ENCODE results near the gene TAS2R19.
A peak's percentile ranks its signal among the peaks of the same experiment; 100 is the strongest.
"Not testable (repeated sequence)": the region's sequence is repeated elsewhere in the genome, so short reads cannot be mapped to it uniquely, and the experiment has no call there.

The TAS2R19 gene

DNA sequence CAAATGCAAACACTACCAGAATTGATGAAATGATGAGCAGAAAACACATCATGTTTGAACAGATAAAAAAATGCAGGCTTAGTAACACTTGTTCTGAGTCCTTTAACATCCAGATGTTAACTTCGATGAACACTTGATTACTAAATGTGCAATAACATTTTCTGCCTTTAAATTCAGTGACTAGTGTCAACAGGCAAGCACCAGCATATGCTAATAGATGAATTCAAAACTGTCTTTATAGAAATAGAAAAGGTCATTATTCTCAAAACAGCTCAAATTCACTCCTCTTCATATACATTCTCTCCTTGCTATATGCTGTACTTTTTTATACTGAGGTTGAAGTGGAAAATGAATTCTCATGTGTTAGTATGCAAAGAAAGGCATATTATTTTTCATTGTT is at the start of gene TAS2R19:
TAS2R19 (minus strand) TSS at position 101 of the 400 bp plus-strand sequence; CDS start at position 52, 49 bp downstream.
- ATAC-seq: no peak

- ATAC-seq: no peak
These were observed 49.0 kb upstream of the TAS2R19 start for GRCh38 chr12:11071414-11071813.

GRCh38 chr12:11070999-11071398 is 48.6 kb upstream of the TAS2R19 start:
- ATAC-seq: no peak

- ATAC-seq: no peak
These were observed 47.5 kb upstream of the TAS2R19 start for GRCh38 chr12:11069854-11070365.

DNA sequence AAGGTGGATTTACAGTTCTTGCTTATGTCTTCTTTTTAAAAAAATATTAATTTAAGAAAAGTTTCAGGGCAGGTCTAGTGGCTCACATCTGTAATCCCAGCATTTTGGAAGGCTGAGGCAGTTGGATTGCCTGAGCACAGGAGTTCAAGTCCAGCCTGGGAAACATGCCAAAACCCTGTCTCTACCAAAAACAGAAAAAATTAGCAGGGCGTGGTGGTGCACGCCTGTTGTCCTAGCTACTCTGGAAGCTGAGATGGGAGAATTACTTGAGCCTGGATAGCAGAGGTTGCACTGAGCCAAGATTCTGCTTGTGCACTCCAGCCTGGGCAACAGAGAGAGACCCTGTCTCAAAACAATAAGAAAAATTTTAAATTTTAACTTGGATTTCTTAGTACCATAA is 45.1 kb upstream of the TAS2R19 start:
- no peak for ATAC-seq

DNA sequence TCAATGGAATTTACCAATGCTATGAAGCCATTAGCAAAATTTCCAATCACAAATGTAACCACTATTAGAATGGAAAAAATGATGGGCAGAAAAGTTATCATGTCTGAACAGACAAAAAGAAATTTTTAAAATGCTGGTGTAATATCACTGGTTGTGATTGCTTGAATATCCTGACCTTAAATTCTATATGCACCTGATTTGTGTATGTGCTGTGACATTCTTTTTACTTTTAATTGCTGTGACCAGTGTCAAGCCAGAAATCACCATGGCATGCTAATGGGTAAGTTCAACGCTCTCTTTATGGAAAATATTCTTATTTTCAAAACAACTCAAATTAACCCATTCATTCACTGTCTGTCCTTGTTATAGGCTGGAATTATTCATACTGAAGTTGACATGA is 39.8 kb upstream of the TAS2R19 start, which contains the start of gene TAS2R46:
TAS2R46 (minus strand) TSS at position 101 of the 400 bp plus-strand sequence; CDS start at position 101, 0 bp downstream.
- not testable (repeated sequence) for ATAC-seq

- ATAC-seq: peak; percentile 56 to 75
These were observed 37.4 kb upstream of the TAS2R19 start for GRCh38 chr12:11059784-11060183.

- ATAC-seq: no peak
These were observed 36.6 kb upstream of the TAS2R19 start for GRCh38 chr12:11059041-11059440.

GRCh38 chr12:11055306-11055705 is 32.9 kb upstream of the TAS2R19 start:
- no peak for ATAC-seq

GRCh38 chr12:11049806-11050531 is 27.5 kb upstream of the TAS2R19 start:
- ATAC-seq: not testable (repeated sequence)

- ATAC-seq: not testable (repeated sequence)
These were observed 18.9 kb upstream of the TAS2R19 start for GRCh38 chr12:11041366-11041765.

- ATAC-seq: no peak
These were observed 17.7 kb upstream of the TAS2R19 start for GRCh38 chr12:11040162-11040561.

- ATAC-seq: no peak
These were observed 16.8 kb upstream of the TAS2R19 start for GRCh38 chr12:11039171-11039570.

- peak; percentile 41 to 60 for ATAC-seq
These were observed 11.5 kb upstream of the TAS2R19 start for GRCh38 chr12:11033959-11034358.

DNA sequence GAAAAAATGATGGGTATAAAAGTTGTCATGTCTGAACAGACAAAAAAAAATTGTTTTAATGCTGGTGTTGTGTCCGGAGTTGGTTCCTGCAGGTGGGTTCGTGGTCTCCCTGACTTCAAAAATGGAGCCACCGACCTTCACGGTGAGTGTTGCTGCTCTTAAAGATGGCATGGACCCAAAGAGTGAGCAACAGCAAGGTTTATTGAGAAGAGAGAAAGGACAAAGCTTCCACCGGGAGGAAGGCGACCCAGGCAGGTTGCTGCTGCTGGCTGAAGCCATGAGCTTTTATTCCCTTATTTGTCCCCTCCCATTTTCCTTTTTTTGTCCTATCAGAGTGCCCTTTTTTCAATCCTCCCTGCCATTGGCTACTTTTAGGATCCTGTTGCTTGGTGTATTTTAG is 8.9 kb upstream of the TAS2R19 start, which contains the start of gene TAS2R31:
TAS2R31 (minus strand) TSS at position 101 of the 400 bp plus-strand sequence; CDS start at position 29, 72 bp downstream.
- ATAC-seq: no peak

DNA sequence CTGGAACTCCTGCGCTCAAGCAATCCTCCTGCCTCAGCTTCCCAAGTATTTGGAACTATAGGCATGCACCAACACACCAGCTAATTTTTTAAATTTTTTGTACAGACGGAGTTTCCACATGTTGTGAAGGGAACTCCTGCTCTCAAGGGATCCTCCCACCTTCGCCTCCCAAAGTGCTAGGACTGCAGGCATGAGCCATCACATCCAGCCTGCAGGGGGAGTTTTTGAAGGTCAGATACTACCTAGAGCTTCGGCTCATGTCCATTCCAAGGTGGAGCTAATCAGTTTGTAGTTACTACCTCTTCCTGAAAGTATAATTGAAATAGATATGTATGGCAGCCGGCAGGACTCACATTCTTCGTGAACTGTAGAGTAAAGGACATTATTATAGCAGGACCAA is 3.7 kb upstream of the TAS2R19 start:
- ATAC-seq: no peak

- ATAC-seq: no peak
These were observed 967 bp upstream of the TAS2R19 start for GRCh38 chr12:11023387-11023786.

DNA sequence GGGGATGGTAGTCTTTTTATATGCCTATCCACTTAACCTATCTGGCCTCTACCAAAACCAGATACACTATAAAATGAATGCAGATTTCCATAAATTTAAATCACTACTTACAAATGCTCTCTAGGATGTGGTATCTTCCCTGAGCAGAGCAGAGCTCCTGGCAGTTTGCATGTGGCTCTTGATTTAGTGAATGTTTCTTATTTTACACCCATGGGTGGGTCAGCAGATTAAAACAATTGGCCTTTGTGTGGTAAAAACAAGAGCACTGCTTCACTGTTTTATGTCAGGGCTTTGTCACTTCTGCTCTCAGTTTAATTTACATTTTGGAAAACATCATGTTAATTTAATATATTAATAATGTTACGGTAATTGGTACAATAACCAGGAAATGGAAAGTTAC is 5.5 kb downstream of the TAS2R19 start:
- ATAC-seq: no peak

GRCh38 chr12:11015775-11016430 is 6.5 kb downstream of the TAS2R19 start:
- no peak for ATAC-seq

DNA sequence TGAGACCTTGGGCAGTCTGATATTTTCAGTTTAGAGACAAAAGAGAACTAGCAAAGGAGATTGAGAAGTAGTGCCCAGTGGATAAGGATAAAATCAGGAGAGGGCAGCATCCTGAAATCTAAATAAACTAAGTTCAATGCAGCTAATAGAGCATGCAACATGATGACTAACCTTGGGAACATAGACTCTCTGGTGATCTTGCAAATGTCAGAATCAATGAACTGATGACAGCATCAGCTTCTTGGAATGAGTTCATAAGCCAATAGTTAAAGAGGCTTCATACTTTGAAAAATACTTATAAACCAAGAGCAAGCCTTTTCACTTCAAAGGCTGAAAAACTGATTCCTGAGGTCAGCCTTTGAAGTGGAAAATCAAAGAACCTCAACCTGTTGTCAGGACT is 8.2 kb downstream of the TAS2R19 start:
- no peak for ATAC-seq

DNA sequence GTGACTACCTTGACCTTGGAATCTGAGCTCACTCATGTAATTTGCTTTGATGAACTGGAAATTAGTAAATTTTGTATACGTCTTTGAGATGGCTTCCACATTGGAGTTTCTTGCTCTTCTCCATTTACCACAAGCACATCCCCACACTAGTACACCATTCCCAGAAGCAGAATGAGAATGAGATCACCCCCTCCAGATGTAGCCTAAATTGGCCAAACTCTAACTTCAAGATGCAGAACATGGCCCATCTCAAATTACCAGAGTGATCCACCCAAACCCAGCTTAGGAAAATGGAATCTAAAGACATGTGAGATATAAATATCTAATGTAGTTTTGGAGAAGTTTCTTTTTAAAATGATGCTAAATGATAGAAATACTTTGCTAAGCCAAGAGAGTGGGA is 14.8 kb downstream of the TAS2R19 start:
- no peak for ATAC-seq

- no peak for ATAC-seq
These were observed 24.2 kb downstream of the TAS2R19 start, which contains the start of gene TAS2R20 for GRCh38 chr12:10998204-10998603. TAS2R20 (minus strand) TSS chr12:10998304; CDS start chr12:10997875, 429 bp downstream.

DNA sequence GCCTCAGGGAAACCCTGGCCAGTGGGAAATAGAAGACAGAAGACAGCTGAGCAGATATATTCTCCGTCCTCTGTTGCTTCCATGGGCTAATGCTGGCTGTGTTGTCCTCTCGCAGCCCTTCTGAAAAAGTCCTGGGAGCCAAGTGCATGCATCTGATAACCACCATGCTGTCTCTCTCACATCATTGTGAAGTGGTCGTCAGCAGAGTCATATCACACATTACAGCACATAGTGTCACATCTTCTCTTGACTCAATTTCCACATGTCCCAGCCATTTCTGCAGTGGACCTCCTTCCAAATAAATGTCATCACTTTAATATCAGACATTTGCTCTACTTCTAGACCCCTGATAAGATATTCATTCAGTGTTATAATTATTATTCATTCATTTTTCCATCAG is 28.1 kb downstream of the TAS2R19 start:
- no peak for ATAC-seq

DNA sequence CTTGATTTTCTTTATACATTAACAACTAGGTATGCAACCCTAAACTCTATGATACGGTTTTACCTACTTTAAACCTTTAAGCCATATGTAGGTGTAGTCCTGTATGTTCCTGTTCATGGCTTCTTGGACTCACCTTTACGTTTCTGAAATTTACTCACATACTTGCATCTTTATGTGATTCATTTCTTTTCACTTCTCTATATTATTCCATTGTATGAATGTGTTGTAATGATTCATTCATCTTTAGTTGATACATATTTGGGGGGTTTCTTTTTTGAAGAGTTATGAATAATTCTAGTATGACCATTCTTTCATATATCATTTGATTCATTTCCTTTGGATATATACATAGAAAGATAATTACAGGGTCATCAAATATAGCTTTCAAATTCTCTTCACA is 33.3 kb downstream of the TAS2R19 start:
- ATAC-seq: peak; percentile 78 to 86

All from activated CD4-positive, CD25-positive, alpha-beta regulatory T cell treated with anti-CD3 and anti-CD28 coated beads, Interleukin-2, amount 50 U/mL, for 24 hours (primary cell).